ENCODE measurements around the gene NBEAL1. TPM values are rescaled to one million over a fixed set of nuclear protein-coding genes. Genes with fewer than 3 reads are reported as not detected.

Gene NBEAL1
- total and polyA plus RNA-seq, 11 donors, result 3.1 to 26.9 (median 18.1) TPM

DNA sequence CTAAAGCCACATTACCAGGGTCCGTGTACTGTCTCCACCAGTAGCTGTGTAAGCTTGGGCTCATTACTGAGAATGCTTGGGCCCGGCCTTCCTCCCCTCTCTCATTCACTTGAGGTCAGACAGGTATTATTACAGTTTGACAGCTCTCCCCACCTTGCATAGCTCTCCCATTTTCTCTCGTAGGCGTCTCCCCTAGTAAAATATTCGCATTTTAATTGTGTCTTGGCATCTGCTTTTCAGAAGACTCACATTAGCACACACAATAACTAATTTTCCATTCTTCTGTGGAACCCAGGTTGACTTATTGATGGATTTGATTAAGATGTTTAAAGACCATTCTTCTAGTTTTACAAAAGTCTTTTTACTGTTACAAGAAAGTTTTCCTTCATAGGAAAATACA lies 153.1 kb downstream of the NBEAL1 start:
- intact Hi-C loops (cut with DNase I), result no loop called here
- Histone ChIP-seq H3K36me3 (peaks cover 5 to 84% (median 48%) of the 10 kb centered on the region in 9 donors), H3K27ac (no peak overlapping the region), H3K4me1 (no peaks in the 10 kb centered on the region), H3K27me3 (no peaks in the 10 kb centered on the region), H3K4me3 (no peak overlapping the region), H3K9me3 (no peaks in the 10 kb centered on the region)
- TF ChIP-seq, protein P1, sequence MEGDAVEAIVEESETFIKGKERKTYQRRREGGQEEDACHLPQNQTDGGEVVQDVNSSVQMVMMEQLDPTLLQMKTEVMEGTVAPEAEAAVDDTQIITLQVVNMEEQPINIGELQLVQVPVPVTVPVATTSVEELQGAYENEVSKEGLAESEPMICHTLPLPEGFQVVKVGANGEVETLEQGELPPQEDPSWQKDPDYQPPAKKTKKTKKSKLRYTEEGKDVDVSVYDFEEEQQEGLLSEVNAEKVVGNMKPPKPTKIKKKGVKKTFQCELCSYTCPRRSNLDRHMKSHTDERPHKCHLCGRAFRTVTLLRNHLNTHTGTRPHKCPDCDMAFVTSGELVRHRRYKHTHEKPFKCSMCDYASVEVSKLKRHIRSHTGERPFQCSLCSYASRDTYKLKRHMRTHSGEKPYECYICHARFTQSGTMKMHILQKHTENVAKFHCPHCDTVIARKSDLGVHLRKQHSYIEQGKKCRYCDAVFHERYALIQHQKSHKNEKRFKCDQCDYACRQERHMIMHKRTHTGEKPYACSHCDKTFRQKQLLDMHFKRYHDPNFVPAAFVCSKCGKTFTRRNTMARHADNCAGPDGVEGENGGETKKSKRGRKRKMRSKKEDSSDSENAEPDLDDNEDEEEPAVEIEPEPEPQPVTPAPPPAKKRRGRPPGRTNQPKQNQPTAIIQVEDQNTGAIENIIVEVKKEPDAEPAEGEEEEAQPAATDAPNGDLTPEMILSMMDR (IDR thresholded peaks at IDR 0.05), result no peak
- TF ChIP-seq POLR2A (IDR thresholded peaks at IDR 0.05), result no peak
- ATAC-seq, result no peak
- no peak for DNase-seq
- WGBS, 4 donors, result 95 to 98% (median 96%) methylated on average over 5 of the region's 5 CpGs

DNA sequence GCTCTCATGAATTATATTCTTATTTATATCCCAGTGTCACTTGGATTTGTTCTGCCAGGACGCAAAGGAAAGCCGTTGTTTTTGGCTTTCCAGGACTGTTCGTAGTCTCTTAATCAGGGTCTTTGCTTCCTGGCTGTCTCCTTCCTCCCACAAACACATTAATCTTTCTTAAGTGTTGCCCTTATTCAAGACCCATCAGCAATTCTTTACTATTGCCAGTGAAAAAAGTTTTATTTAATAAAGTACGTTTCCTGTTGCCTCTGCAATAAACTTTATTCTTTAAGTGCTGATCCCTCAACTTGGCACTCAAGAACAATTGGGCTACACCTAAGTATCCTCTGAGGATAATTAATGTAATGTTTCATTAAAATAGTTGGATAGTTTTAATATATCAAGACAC lies 155.8 kb downstream of the NBEAL1 start:
- Histone ChIP-seq H3K4me1 (no peaks in the 10 kb centered on the region), H3K27me3 (no peaks in the 10 kb centered on the region), H3K9me3 (no peaks in the 10 kb centered on the region), H3K36me3 (peaks cover 5 to 91% (median 51%) of the 10 kb centered on the region in 9 donors), H3K4me3 (no peak overlapping the region), H3K27ac (no peak overlapping the region)
- intact Hi-C loops (cut with DNase I), result no loop called here
- DNase-seq (no peak), ATAC-seq (no peak)
- TF ChIP-seq, protein P1 (IDR thresholded peaks at IDR 0.05), result no peak
- no peak for TF ChIP-seq POLR2A (IDR thresholded peaks at IDR 0.05)
- WGBS, 4 donors, result 90 to 94% (median 91%) methylated on average over 4 of the region's 4 CpGs

DNA sequence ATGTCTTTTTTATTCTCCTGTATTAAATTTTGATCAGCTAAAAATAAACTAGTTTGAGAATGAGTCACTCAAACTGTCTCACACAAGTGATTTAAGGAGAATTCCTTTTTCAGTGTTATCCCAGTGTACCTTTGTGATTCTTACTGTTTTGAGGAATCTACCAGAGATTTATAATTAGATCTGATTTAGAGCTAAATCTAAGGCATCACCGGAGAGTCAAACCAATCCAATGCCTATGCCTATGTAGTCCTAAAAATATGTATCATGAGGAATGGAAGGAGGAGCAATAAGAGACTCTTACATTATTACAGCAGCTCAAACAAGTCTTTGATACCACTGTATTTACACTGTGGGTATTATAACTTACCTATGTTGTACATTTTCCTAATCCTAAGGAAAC lies 160.7 kb downstream of the NBEAL1 start:
- no peak for DNase-seq
- TF ChIP-seq, protein P1 (IDR thresholded peaks at IDR 0.05), result no peak
- TF ChIP-seq POLR2A (IDR thresholded peaks at IDR 0.05), result no peak
- Histone ChIP-seq H3K27me3 (no peaks in the 10 kb centered on the region), H3K4me3 (no peak overlapping the region), H3K9me3 (no peaks in the 10 kb centered on the region), H3K36me3 (peaks cover 0 to 93% (median 45%) of the 10 kb centered on the region in 9 donors), H3K4me1 (no peaks in the 10 kb centered on the region), H3K27ac (no peak overlapping the region)
- 94 to 97% (median 95%) methylated on average over 1 of the region's 1 CpG for WGBS, 4 donors
- ATAC-seq, result no peak
- intact Hi-C loops (cut with DNase I), result no loop called here

DNA sequence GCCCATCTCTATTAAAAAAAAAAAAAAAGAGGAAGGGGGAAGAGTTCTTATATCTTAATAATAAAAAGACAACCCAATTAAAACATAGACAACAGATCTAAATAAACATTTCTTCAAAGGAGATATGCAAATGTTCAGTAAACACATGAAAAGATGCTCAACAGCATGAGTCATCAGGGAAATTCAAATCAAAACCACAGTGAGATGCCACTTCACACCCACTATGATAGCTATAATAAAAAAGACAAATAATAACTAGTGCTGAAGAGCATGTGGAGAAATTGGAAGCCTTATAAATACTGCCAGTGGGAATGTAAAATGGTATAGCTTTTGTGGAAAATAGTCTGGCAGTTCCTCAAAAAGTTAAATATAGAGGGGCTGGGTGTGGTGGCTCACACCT lies 162.7 kb downstream of the NBEAL1 start:
- no peaks in the 10 kb centered on the region for H3K9me3 ChIP-seq
- no peaks in the 10 kb centered on the region for H3K27me3 ChIP-seq
- intact Hi-C loops (cut with DNase I), result no loop called here
- ATAC-seq (no peak), DNase-seq (no peak)
- no peak overlapping the region for H3K27ac ChIP-seq
- TF ChIP-seq, protein P1 (IDR thresholded peaks at IDR 0.05), result no peak
- no peak for TF ChIP-seq POLR2A (IDR thresholded peaks at IDR 0.05)
- H3K36me3 ChIP-seq, result peaks cover 0 to 93% (median 61%) of the 10 kb centered on the region in 9 donors
- no peak overlapping the region for H3K4me3 ChIP-seq
- no peaks in the 10 kb centered on the region for H3K4me1 ChIP-seq
